Fibroblast of skin of right biceps (primary cell): Measurements from ENCODE around the gene ODF4.
A peak's percentile ranks its signal among the peaks of the same experiment; 100 is the strongest.

ENCODE experiments used
- DNase-seq: peaks from one replicate; pipeline ENCODE4 v3.0.0-alpha.2; 2013

Gene ODF4

GRCh38 chr17:8339540-8339939 is at the start of gene ODF4:
Gene ODF4, plus strand, starts transcription at chr17:8339840. Its CDS starts 212 bp downstream, at chr17:8340052.
- no peak for DNase-seq

- peak; percentile 22 for DNase-seq
These were observed 49.6 kb upstream of the ODF4 start for GRCh38 chr17:8290043-8290442.

- no peak for DNase-seq
These were observed 46.8 kb upstream of the ODF4 start for GRCh38 chr17:8292639-8293395.

GRCh38 chr17:8294361-8294760 is 45.3 kb upstream of the ODF4 start:
- DNase-seq: no peak

- no peak for DNase-seq
These were observed 44.8 kb upstream of the ODF4 start for GRCh38 chr17:8294814-8295316.

- DNase-seq: no peak
These were observed 39.4 kb upstream of the ODF4 start for GRCh38 chr17:8300226-8300625.

GRCh38 chr17:8300627-8301242 is 38.9 kb upstream of the ODF4 start:
- DNase-seq: peak; percentile 68

- DNase-seq: no peak
These were observed 29.0 kb upstream of the ODF4 start for GRCh38 chr17:8310601-8311123.

- no peak for DNase-seq
These were observed 28.4 kb upstream of the ODF4 start for GRCh38 chr17:8311131-8311790.

- DNase-seq: no peak
These were observed 27.4 kb upstream of the ODF4 start for GRCh38 chr17:8312251-8312650.

- DNase-seq: no peak
These were observed 26.7 kb upstream of the ODF4 start for GRCh38 chr17:8312726-8313600.

- no peak for DNase-seq
These were observed 24.6 kb upstream of the ODF4 start for GRCh38 chr17:8314797-8315763.

- DNase-seq: no peak
These were observed 23.8 kb upstream of the ODF4 start for GRCh38 chr17:8315764-8316217.

GRCh38 chr17:8318010-8318935 is 21.4 kb upstream of the ODF4 start:
- no peak for DNase-seq

- DNase-seq: no peak
These were observed 19.4 kb upstream of the ODF4 start for GRCh38 chr17:8320262-8320661.

- peak; percentile 4 for DNase-seq
These were observed 18.6 kb upstream of the ODF4 start for GRCh38 chr17:8320990-8321389.

- no peak for DNase-seq
These were observed 17.6 kb upstream of the ODF4 start for GRCh38 chr17:8322061-8322460.

GRCh38 chr17:8324132-8324531 is 15.5 kb upstream of the ODF4 start:
- DNase-seq: no peak

- no peak for DNase-seq
These were observed 14.7 kb upstream of the ODF4 start for GRCh38 chr17:8324923-8325322.
